ENCODE data around the gene TFAP2C. TPM values are rescaled to one million over a fixed set of nuclear protein-coding genes. Genes with fewer than 3 reads are reported as not detected.

TFAP2C gene
- total RNA-seq, 1 experiment from 2014 or later, result 2.8 TPM

DNA sequence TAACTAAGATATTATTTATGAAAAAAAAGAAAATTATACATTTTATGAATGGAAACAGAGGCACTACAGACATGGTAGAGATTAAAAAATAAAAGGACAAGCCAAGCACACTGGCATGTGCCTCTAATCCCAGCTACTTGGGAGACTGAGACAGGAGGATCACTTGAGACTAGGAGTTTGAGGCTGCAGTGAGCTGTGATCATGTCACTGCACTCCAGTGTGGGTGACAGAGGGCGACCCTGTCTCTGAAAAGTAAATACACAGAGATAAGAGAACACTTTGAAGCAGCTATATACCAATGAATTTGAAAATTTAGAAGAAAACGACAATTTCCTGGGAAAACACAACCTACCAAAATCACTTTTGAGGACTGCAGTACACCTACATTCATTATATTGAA is 47.4 kb upstream of the TFAP2C start:
- H3K27ac ChIP-seq (ENCODE audit: low read length), result no peak overlapping the region
- no peak for TF ChIP-seq SIN3A (IDR thresholded peaks at IDR 0.05; ENCODE audit: borderline replicate concordance, insufficient read depth, low read depth, low read length)
- no peak for TF ChIP-seq TCF7L2 (IDR thresholded peaks at IDR 0.05; ENCODE audit: low read depth, low read length)
- TF ChIP-seq, protein P1, sequence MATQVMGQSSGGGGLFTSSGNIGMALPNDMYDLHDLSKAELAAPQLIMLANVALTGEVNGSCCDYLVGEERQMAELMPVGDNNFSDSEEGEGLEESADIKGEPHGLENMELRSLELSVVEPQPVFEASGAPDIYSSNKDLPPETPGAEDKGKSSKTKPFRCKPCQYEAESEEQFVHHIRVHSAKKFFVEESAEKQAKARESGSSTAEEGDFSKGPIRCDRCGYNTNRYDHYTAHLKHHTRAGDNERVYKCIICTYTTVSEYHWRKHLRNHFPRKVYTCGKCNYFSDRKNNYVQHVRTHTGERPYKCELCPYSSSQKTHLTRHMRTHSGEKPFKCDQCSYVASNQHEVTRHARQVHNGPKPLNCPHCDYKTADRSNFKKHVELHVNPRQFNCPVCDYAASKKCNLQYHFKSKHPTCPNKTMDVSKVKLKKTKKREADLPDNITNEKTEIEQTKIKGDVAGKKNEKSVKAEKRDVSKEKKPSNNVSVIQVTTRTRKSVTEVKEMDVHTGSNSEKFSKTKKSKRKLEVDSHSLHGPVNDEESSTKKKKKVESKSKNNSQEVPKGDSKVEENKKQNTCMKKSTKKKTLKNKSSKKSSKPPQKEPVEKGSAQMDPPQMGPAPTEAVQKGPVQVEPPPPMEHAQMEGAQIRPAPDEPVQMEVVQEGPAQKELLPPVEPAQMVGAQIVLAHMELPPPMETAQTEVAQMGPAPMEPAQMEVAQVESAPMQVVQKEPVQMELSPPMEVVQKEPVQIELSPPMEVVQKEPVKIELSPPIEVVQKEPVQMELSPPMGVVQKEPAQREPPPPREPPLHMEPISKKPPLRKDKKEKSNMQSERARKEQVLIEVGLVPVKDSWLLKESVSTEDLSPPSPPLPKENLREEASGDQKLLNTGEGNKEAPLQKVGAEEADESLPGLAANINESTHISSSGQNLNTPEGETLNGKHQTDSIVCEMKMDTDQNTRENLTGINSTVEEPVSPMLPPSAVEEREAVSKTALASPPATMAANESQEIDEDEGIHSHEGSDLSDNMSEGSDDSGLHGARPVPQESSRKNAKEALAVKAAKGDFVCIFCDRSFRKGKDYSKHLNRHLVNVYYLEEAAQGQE (IDR thresholded peaks at IDR 0.05; ENCODE audit: insufficient read depth in 1 of 2, low read depth in 2 of 2, low read length in 1 of 2), result no peak
- TF ChIP-seq POLR2AphosphoS5 (IDR thresholded peaks at IDR 0.05; ENCODE audit: low read depth, low read length), result no peak
- TF ChIP-seq, protein P2, sequence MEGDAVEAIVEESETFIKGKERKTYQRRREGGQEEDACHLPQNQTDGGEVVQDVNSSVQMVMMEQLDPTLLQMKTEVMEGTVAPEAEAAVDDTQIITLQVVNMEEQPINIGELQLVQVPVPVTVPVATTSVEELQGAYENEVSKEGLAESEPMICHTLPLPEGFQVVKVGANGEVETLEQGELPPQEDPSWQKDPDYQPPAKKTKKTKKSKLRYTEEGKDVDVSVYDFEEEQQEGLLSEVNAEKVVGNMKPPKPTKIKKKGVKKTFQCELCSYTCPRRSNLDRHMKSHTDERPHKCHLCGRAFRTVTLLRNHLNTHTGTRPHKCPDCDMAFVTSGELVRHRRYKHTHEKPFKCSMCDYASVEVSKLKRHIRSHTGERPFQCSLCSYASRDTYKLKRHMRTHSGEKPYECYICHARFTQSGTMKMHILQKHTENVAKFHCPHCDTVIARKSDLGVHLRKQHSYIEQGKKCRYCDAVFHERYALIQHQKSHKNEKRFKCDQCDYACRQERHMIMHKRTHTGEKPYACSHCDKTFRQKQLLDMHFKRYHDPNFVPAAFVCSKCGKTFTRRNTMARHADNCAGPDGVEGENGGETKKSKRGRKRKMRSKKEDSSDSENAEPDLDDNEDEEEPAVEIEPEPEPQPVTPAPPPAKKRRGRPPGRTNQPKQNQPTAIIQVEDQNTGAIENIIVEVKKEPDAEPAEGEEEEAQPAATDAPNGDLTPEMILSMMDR (IDR thresholded peaks at IDR 0.05), result no peak
- intact Hi-C loops (cut with micrococcal nuclease; ENCODE audit: unreplicated experiment), result no loop called here
- ATAC-seq, result no peak
- in situ Hi-C loops (cut with HindIII; ENCODE audit: low pct_unique_long_range_greater_than_20kb, low sequenced_read_pairs), result no loop called here
- BruUV-seq (replicated peaks), result no TSS peak
- no peaks in the 10 kb centered on the region for H3K36me3 ChIP-seq (ENCODE audit: control insufficient read depth, insufficient read depth, low read length)
- ChIA-PET POLR2A (no interaction called here), CTCF (interaction anchor here (0.6 kb wide), 1 partner anchor 24 kb away, joined by 3 read pairs; no protein-coding TSS in a partner anchor)
- no peaks in the 10 kb centered on the region for H3K9me3 ChIP-seq (ENCODE audit: control insufficient read depth, insufficient read depth, low read depth, low read length)
- H3K4me3 ChIP-seq (ENCODE audit: low read depth in 2 of 2, low read length in 2 of 2), result no peak overlapping the region
- H3K4me1 ChIP-seq (ENCODE audit: control insufficient read depth, insufficient read depth, low read length), result no peaks in the 10 kb centered on the region
- DNase-seq (ENCODE audit: low read depth, low spot score), result no peak
- H3K27me3 ChIP-seq (ENCODE audit: control insufficient read depth, insufficient read depth, low read length), result no peaks in the 10 kb centered on the region

DNA sequence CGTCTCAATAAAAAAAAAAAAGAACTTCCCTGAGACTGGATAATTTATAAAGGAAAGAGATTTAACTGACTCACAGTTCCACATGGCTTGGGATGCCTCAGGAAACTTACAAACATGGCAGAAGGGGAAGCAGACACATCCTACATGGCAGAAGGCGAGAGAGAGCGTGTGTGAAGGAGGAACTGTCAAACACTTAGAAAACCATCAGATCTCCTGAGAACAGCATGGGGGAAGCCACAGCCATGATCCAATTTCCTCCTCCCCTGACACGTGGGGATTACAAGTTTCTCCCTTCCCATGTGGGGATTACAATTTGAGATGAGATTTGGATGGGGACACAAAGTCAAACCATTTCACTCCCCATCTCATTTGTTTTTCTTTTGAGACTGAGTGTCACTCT is 46.6 kb upstream of the TFAP2C start:
- intact Hi-C loops (cut with micrococcal nuclease; ENCODE audit: unreplicated experiment) (no loop called here), in situ Hi-C loops (cut with HindIII; ENCODE audit: low pct_unique_long_range_greater_than_20kb, low sequenced_read_pairs) (no loop called here)
- BruUV-seq (replicated peaks), result no TSS peak
- Histone ChIP-seq H3K27ac (ENCODE audit: low read length) (no peak overlapping the region), H3K27me3 (ENCODE audit: control insufficient read depth, insufficient read depth, low read length) (no peaks in the 10 kb centered on the region), H3K9me3 (ENCODE audit: control insufficient read depth, insufficient read depth, low read depth, low read length) (no peaks in the 10 kb centered on the region), H3K4me1 (ENCODE audit: control insufficient read depth, insufficient read depth, low read length) (no peaks in the 10 kb centered on the region), H3K4me3 (ENCODE audit: low read depth in 2 of 2, low read length in 2 of 2) (no peak overlapping the region), H3K36me3 (ENCODE audit: control insufficient read depth, insufficient read depth, low read length) (no peaks in the 10 kb centered on the region)
- TF ChIP-seq, protein P1 (IDR thresholded peaks at IDR 0.05; ENCODE audit: insufficient read depth in 1 of 2, low read depth in 2 of 2, low read length in 1 of 2), result no peak
- TF ChIP-seq, protein P2 (IDR thresholded peaks at IDR 0.05), result no peak
- TF ChIP-seq SIN3A (IDR thresholded peaks at IDR 0.05; ENCODE audit: borderline replicate concordance, insufficient read depth, low read depth, low read length) (no peak), POLR2AphosphoS5 (IDR thresholded peaks at IDR 0.05; ENCODE audit: low read depth, low read length) (no peak), TCF7L2 (IDR thresholded peaks at IDR 0.05; ENCODE audit: low read depth, low read length) (no peak)
- ATAC-seq (no peak), DNase-seq (ENCODE audit: low read depth, low spot score) (no peak)
- ChIA-PET CTCF (no interaction called here), POLR2A (no interaction called here)
